Trophoblast cell (in vitro differentiated cells and primary cell): ENCODE data around the gene TRUB1.

ENCODE experiments used
- DNase-seq, 2 donors: peaks; one replicate each; pipeline ENCODE4 v3.0.0-alpha.2; 2016
- H2AFZ ChIP-seq: 2 replicates; pipeline ENCODE4 v1.6.1; 2013; ENCODE audit warnings: low read length, moderate library complexity, mild to moderate bottlenecking; ENCODE audit not compliant: insufficient read depth, poor library complexity
- H2AK5ac ChIP-seq: 2 replicates; pipeline ENCODE4 v1.6.1; 2013; ENCODE audit warnings: mild to moderate bottlenecking, low read length
- H2BK120ac ChIP-seq: 2 replicates; pipeline ENCODE4 v1.6.1; 2013; ENCODE audit warnings: low read length, mild to moderate bottlenecking, moderate library complexity; ENCODE audit not compliant: insufficient read depth, poor library complexity
- H2BK12ac ChIP-seq: 2 replicates; pipeline ENCODE4 v1.6.1; 2013; ENCODE audit warnings: mild to moderate bottlenecking, low read length, moderate library complexity
- H2BK5ac ChIP-seq: 2 replicates; pipeline ENCODE4 v1.6.1; 2013; ENCODE audit warnings: low read length, low read depth, moderate library complexity, mild to moderate bottlenecking; ENCODE audit not compliant: poor library complexity
- H3K14ac ChIP-seq: 2 replicates; pipeline ENCODE4 v1.6.1; 2013; ENCODE audit warnings: mild to moderate bottlenecking, low read length
- H3K18ac ChIP-seq: 2 replicates; pipeline ENCODE4 v1.6.1; 2013; ENCODE audit warnings: mild to moderate bottlenecking, low read length
- H3K23ac ChIP-seq: 2 replicates; pipeline ENCODE4 v1.6.1; 2013; ENCODE audit warnings: low read length
- H3K27ac ChIP-seq: 2 replicates; pipeline ENCODE4 v1.5.1; 2013; ENCODE audit warnings: low read depth, mild to moderate bottlenecking, inconsistent platforms, low read length, moderate library complexity
- H3K27me3 ChIP-seq: 2 replicates; pipeline ENCODE4 v1.6.1; 2013; ENCODE audit warnings: inconsistent platforms, mild to moderate bottlenecking, low read length, moderate library complexity; ENCODE audit not compliant: insufficient read depth
- H3K36me3 ChIP-seq, 2 experiments: 1 replicate in 1 of 2; 2 replicates in 1 of 2; pipeline ENCODE4 v1.6.1; 2013; ENCODE audit warnings: low read length in 2 of 2, mild to moderate bottlenecking in 2 of 2, moderate library complexity in 1 of 2; ENCODE audit not compliant: insufficient read depth in 2 of 2, control insufficient read depth in 1 of 2
- H3K4ac ChIP-seq: 2 replicates; pipeline ENCODE4 v1.6.1; 2013; ENCODE audit warnings: low read depth, mild to moderate bottlenecking, low read length, moderate library complexity
- H3K4me1 ChIP-seq, 2 experiments: 1 replicate in 1 of 2; 2 replicates in 1 of 2; pipeline ENCODE4 v1.6.1; 2013; ENCODE audit warnings: low read length in 2 of 2, mild to moderate bottlenecking in 2 of 2, moderate library complexity in 1 of 2; ENCODE audit not compliant: insufficient read depth in 2 of 2, control insufficient read depth in 1 of 2
- H3K4me2 ChIP-seq: 2 replicates; pipeline ENCODE4 v1.6.1; 2013; ENCODE audit warnings: inconsistent platforms, mild to moderate bottlenecking, low read length, moderate library complexity
- H3K4me3 ChIP-seq: 2 replicates; pipeline ENCODE4 v1.5.1; 2013; ENCODE audit warnings: mild to moderate bottlenecking, low read depth, low read length, inconsistent platforms
- H3K79me1 ChIP-seq: one replicate; pipeline ENCODE4 v1.6.1; 2013; ENCODE audit warnings: low read length
- H3K79me2 ChIP-seq: 2 replicates; pipeline ENCODE4 v1.6.1; 2013; ENCODE audit warnings: low read length, mild to moderate bottlenecking; ENCODE audit not compliant: control insufficient read depth, insufficient read depth, poor library complexity
- H3K9ac ChIP-seq: 2 replicates; pipeline ENCODE4 v1.6.1; 2013; ENCODE audit warnings: mild to moderate bottlenecking, low read length
- H3K9me3 ChIP-seq: 2 replicates; pipeline ENCODE4 v1.6.1; 2013; ENCODE audit warnings: low read depth, mild to moderate bottlenecking, control low read depth, inconsistent platforms, low read length; ENCODE audit not compliant: insufficient read depth
- H4K12ac ChIP-seq: 2 replicates; pipeline ENCODE4 v1.6.1; 2013; ENCODE audit warnings: low read depth, mild to moderate bottlenecking, low read length, moderate library complexity
- H4K8ac ChIP-seq: 2 replicates; pipeline ENCODE4 v1.6.1; 2013; ENCODE audit warnings: low read depth, mild to moderate bottlenecking, low read length, moderate library complexity
- H4K91ac ChIP-seq: one replicate; pipeline ENCODE4 v1.6.1; 2013; ENCODE audit warnings: low read depth, mild to moderate bottlenecking, low read length, moderate library complexity
- WGBS: extraction: QIAGEN DNeasy Blood & Tissue Kit; methylation state at CpG from one replicate; pipeline ENCODE4 v1.1.7; 2013; ENCODE audit warnings: missing lambda C conversion rate; ENCODE audit not compliant: insufficient read length, insufficient coverage; ENCODE audit errors: extremely low coverage; 5-methylcytosine and 5-hydroxymethylcytosine counted together

TRUB1 gene

GRCh38 chr10:114916653-114917052, 21.3 kb upstream of the TRUB1 start:
- DNase-seq: peak in 1 of 2 donors; percentile 18
- Histone ChIP-seq H3K36me3 (no peaks in the 10 kb centered on the region), H3K4me1 (no peaks in the 10 kb centered on the region), H3K4me2 (no peak overlapping the region), H2BK120ac (no peak overlapping the region), H3K27ac (no peak overlapping the region), H3K9ac (no peak overlapping the region), H3K18ac (no peak overlapping the region), H4K8ac (no peak overlapping the region), H3K79me1 (no peaks in the 10 kb centered on the region), H3K23ac (no peak overlapping the region), H2BK12ac (no peak overlapping the region), H2AK5ac (no peak overlapping the region), H3K4me3 (no peak overlapping the region), H4K91ac (no peak overlapping the region), H4K12ac (no peak overlapping the region), H3K27me3 (no peaks in the 10 kb centered on the region), H3K4ac (no peak overlapping the region), H3K79me2 (no peaks in the 10 kb centered on the region), H3K14ac (no peak overlapping the region), H2BK5ac (no peak overlapping the region), H3K9me3 (no peaks in the 10 kb centered on the region), H2AFZ (no peak overlapping the region)
- WGBS: no CpG with 5 or more reads among the region's 10 CpGs

- H3K18ac ChIP-seq: no peak overlapping the region
- H3K27ac ChIP-seq: no peak overlapping the region
- H3K14ac ChIP-seq: no peak overlapping the region
- H3K9ac ChIP-seq: no peak overlapping the region
- no peak overlapping the region for H4K12ac ChIP-seq
- no peak overlapping the region for H3K4ac ChIP-seq
- no peak overlapping the region for H2BK120ac ChIP-seq
- H2BK12ac ChIP-seq: no peak overlapping the region
- no peak overlapping the region for H4K91ac ChIP-seq
- H3K79me1 ChIP-seq: no peaks in the 10 kb centered on the region
- H3K4me2 ChIP-seq: no peak overlapping the region
- H3K27me3 ChIP-seq: no peaks in the 10 kb centered on the region
- H2AK5ac ChIP-seq: no peak overlapping the region
- H3K79me2 ChIP-seq: no peaks in the 10 kb centered on the region
- H3K4me3 ChIP-seq: no peak overlapping the region
- H3K23ac ChIP-seq: no peak overlapping the region
- no peak overlapping the region for H2BK5ac ChIP-seq
- H2AFZ ChIP-seq: no peak overlapping the region
- H3K4me1 ChIP-seq: no peaks in the 10 kb centered on the region
- no peak for DNase-seq
- no peaks in the 10 kb centered on the region for H3K9me3 ChIP-seq
- no peak overlapping the region for H4K8ac ChIP-seq
- no CpG with 5 or more reads among the region's 1 CpG for WGBS
- H3K36me3 ChIP-seq: no peaks in the 10 kb centered on the region
These were observed 20.5 kb upstream of the TRUB1 start for GRCh38 chr10:114917459-114917858.

GRCh38 chr10:114917927-114918672, 19.9 kb upstream of the TRUB1 start:
- H3K79me2 ChIP-seq: no peaks in the 10 kb centered on the region
- H3K4ac ChIP-seq: no peak overlapping the region
- H2AK5ac ChIP-seq: no peak overlapping the region
- H3K18ac ChIP-seq: no peak overlapping the region
- no peak overlapping the region for H3K27ac ChIP-seq
- H4K8ac ChIP-seq: no peak overlapping the region
- H2BK5ac ChIP-seq: no peak overlapping the region
- H3K4me3 ChIP-seq: no peak overlapping the region
- H2BK12ac ChIP-seq: no peak overlapping the region
- DNase-seq: no peak
- H3K36me3 ChIP-seq: no peaks in the 10 kb centered on the region
- no peak overlapping the region for H2BK120ac ChIP-seq
- H3K4me1 ChIP-seq: no peaks in the 10 kb centered on the region
- no peak overlapping the region for H3K23ac ChIP-seq
- WGBS: no CpG with 5 or more reads among the region's 3 CpGs
- no peak overlapping the region for H4K91ac ChIP-seq
- H3K14ac ChIP-seq: no peak overlapping the region
- no peak overlapping the region for H4K12ac ChIP-seq
- H3K4me2 ChIP-seq: no peak overlapping the region
- no peaks in the 10 kb centered on the region for H3K9me3 ChIP-seq
- no peaks in the 10 kb centered on the region for H3K27me3 ChIP-seq
- H2AFZ ChIP-seq: no peak overlapping the region
- no peak overlapping the region for H3K9ac ChIP-seq
- no peaks in the 10 kb centered on the region for H3K79me1 ChIP-seq

GRCh38 chr10:114920459-114920858, 17.5 kb upstream of the TRUB1 start:
- no peak overlapping the region for H2BK120ac ChIP-seq
- H4K12ac ChIP-seq: no peak overlapping the region
- H3K18ac ChIP-seq: no peak overlapping the region
- H3K9ac ChIP-seq: no peak overlapping the region
- no peak overlapping the region for H4K8ac ChIP-seq
- no peak overlapping the region for H2BK5ac ChIP-seq
- H3K27me3 ChIP-seq: no peaks in the 10 kb centered on the region
- no peaks in the 10 kb centered on the region for H3K79me1 ChIP-seq
- H2AFZ ChIP-seq: no peak overlapping the region
- no peak overlapping the region for H2AK5ac ChIP-seq
- no peaks in the 10 kb centered on the region for H3K36me3 ChIP-seq
- H3K27ac ChIP-seq: no peak overlapping the region
- no peaks in the 10 kb centered on the region for H3K79me2 ChIP-seq
- no peak for DNase-seq
- H4K91ac ChIP-seq: no peak overlapping the region
- no peak overlapping the region for H3K4ac ChIP-seq
- no peak overlapping the region for H3K4me2 ChIP-seq
- no CpG with 5 or more reads among the region's 1 CpG for WGBS
- H3K4me3 ChIP-seq: no peak overlapping the region
- no peak overlapping the region for H3K14ac ChIP-seq
- peaks cover 1% of the 10 kb centered on the region for H3K9me3 ChIP-seq
- H3K4me1 ChIP-seq: no peaks in the 10 kb centered on the region
- H2BK12ac ChIP-seq: no peak overlapping the region
- no peak overlapping the region for H3K23ac ChIP-seq
